Nephron (organoid): Measurements from ENCODE around the gene SYPL1.

Source experiments
- H3K27ac Mint-ChIP-seq, 3 experiments: 2 replicates each; pipeline ENCODE4 v1.8.0; 2020; ENCODE audit warnings: mixed read lengths in 3 of 3, mild to moderate bottlenecking in 2 of 3, moderate library complexity in 1 of 3
- H3K27me3 Mint-ChIP-seq: 2 replicates; pipeline ENCODE4 v1.8.0; 2021; ENCODE audit warnings: low read depth, mild to moderate bottlenecking, moderate library complexity, mixed read lengths
- H3K36me3 Mint-ChIP-seq: 2 replicates; pipeline ENCODE4 v1.8.0; 2020; ENCODE audit warnings: low read depth, mixed read lengths
- H3K4me1 Mint-ChIP-seq: 2 replicates; pipeline ENCODE4 v1.8.0; 2020; ENCODE audit warnings: mixed read lengths
- H3K4me3 Mint-ChIP-seq, 3 experiments: 2 replicates each; pipeline ENCODE4 v1.8.0; 2020; ENCODE audit warnings: mild to moderate bottlenecking in 3 of 3, mixed read lengths in 3 of 3, moderate library complexity in 2 of 3
- H3K9me3 Mint-ChIP-seq: 2 replicates; pipeline ENCODE4 v1.8.0; 2020; ENCODE audit warnings: mixed read lengths
- CTCF ChIP-seq, 3 experiments: fragments of 200-600 bp; sonication (generic); IDR thresholded peaks; one replicate each; pipeline ENCODE4 v1.5.0; 2021; ENCODE audit warnings: antibody characterized with exemption in 3 of 3; ENCODE audit not compliant: unreplicated experiment in 3 of 3

Gene SYPL1

DNA sequence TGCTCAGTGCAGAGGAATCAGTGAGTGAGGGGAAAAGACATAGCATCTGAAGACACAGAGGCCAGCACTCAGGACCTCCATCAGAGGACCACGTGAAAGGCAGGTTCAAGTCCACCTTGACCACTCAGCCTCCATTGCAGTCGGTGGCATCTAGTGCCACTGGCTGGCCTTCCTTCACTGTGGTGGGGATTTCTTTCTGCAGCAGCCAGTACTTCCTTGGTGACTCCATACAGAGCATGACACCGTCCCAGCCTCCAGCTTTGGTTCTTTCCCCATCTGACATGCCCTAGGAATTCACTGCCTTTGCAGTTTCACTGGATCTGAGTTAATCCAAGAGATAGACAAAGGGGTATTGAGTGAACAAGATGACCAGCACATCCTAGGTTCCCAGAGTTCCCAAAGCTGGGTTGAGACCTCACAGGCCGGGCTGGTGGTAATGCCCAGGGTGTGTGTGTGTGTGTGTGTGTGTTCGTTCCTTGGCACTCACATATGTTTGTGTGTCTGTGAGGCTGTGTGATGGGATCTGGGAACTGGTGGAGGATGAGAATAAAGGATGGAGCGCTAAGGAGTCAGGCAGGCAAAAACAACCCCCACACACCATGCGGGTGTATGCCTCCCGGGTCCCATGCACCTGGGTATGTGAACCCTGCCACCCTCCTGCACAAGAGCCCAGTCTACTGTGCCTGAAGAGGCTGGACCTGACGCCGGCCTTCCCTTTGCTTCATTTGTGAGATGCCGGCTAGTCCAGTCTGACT, 57.8 kb downstream of the SYPL1 start:
- Mint-ChIP-seq H3K4me1 (peaks cover 21% of the 10 kb centered on the region), H3K9me3 (no peaks in the 10 kb centered on the region), H3K27me3 (peaks cover 26% of the 10 kb centered on the region), H3K27ac (no peak overlapping the region), H3K4me3 (no peak overlapping the region), H3K36me3 (no peaks in the 10 kb centered on the region)
- no peak for TF ChIP-seq CTCF (IDR thresholded peaks at IDR 0.05; ENCODE audit: unreplicated experiment in 3 of 3)

DNA sequence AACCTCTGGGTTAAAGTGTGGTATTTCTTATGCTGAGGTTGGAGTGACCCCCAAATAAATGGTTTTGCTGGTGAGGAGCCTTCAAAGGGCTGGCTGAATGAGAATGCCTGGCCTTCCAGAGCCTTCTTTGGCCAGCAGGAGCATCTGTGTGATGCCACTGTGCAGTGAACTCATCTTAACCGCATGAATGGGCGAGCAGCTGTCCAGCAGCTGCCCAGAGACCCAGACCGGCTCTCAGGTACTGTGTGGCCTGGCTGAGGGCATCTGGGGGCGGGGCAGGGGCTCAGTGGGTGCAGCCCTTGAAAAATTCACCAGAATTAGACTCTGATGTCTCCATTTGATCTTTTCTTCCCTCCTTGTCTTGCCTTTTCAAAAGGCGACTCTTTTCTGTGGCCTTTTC, 59.0 kb downstream of the SYPL1 start:
- Mint-ChIP-seq H3K4me3 (no peak overlapping the region), H3K9me3 (no peaks in the 10 kb centered on the region), H3K36me3 (no peaks in the 10 kb centered on the region)

GRCh38 chr7:106052681-106053080, 59.4 kb downstream of the SYPL1 start:
- H3K4me1 Mint-ChIP-seq = peaks cover 23% of the 10 kb centered on the region
- no peak for TF ChIP-seq CTCF (IDR thresholded peaks at IDR 0.05; ENCODE audit: unreplicated experiment in 3 of 3)
- no peak overlapping the region for H3K27ac Mint-ChIP-seq
- H3K27me3 Mint-ChIP-seq = peaks cover 26% of the 10 kb centered on the region
- no peak overlapping the region for H3K4me3 Mint-ChIP-seq
- H3K9me3 Mint-ChIP-seq = no peaks in the 10 kb centered on the region
- no peaks in the 10 kb centered on the region for H3K36me3 Mint-ChIP-seq

More for the DNA sequence above, 59.0 kb downstream of the SYPL1 start:
- TF ChIP-seq CTCF (IDR thresholded peaks at IDR 0.05; ENCODE audit: unreplicated experiment in 3 of 3) = no peak
- Mint-ChIP-seq H3K4me1 (peaks cover 23% of the 10 kb centered on the region), H3K27ac (no peak overlapping the region), H3K27me3 (peaks cover 26% of the 10 kb centered on the region)

- Mint-ChIP-seq H3K4me3 (no peak overlapping the region), H3K36me3 (no peaks in the 10 kb centered on the region), H3K9me3 (no peaks in the 10 kb centered on the region), H3K4me1 (peaks cover 29% of the 10 kb centered on the region), H3K27ac (no peak overlapping the region), H3K27me3 (peaks cover 29% of the 10 kb centered on the region)
- TF ChIP-seq CTCF (IDR thresholded peaks at IDR 0.05; ENCODE audit: unreplicated experiment in 3 of 3) = no peak
Measured at GRCh38 chr7:106050746-106051117, 61.4 kb downstream of the SYPL1 start.

DNA sequence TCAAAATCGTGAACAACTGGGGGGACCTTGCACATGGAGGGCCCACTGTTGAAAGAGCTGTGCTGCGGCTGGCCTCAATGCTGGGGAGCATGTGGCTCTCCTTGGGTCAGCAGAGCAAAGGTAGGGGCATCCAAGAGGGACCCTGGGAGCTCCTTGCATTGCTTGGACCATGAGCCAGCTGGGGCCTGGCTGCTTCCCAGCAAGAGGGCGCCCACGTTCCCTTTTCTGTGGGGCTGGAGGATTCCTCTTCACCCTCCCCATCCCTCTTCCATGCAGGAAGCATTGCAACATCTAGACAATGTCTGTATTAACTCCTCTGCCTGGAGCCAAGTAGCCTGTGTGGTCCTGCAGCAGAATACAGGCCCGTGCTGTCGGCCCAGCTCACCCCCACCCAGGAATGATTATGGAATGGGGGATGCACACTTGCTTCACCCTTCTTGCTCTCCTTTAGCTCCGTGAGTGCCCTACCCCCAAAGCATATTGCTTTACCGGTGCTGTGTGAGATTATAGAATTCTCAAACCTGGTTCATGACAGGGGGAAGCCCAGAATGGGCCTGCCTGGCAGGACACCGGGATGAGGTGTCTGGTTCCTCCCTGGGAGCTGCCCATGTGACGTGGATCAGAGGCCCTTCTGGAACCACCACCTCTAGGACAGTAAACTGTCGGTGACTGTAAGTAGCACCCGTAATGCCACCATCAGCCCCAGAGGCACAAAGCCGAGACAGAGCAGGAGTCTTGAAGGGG, 61.9 kb downstream of the SYPL1 start:
- peaks cover 32% of the 10 kb centered on the region for H3K27me3 Mint-ChIP-seq
- H3K9me3 Mint-ChIP-seq = no peaks in the 10 kb centered on the region
- peaks cover 28% of the 10 kb centered on the region for H3K4me1 Mint-ChIP-seq
- no peak for TF ChIP-seq CTCF (IDR thresholded peaks at IDR 0.05; ENCODE audit: unreplicated experiment in 3 of 3)
- H3K36me3 Mint-ChIP-seq = no peaks in the 10 kb centered on the region
- no peak overlapping the region for H3K27ac Mint-ChIP-seq
- no peak overlapping the region for H3K4me3 Mint-ChIP-seq
